Stimulated activated CD8-positive, alpha-beta memory T cell treated with anti-CD3 and anti-CD28 coated beads, Interleukin-7, amount 100 ng/mL, for 48 hours (primary cell): Measurements from ENCODE around the gene PRICKLE2.

Experiments
- DNase-seq, 2 donors: peaks; one replicate each; pipeline ENCODE4 v3.0.0-alpha.2; 2020; ENCODE audit warnings: low read depth in 1 of 2; ENCODE audit errors: extremely low read depth in 1 of 2

The PRICKLE2 gene

DNA sequence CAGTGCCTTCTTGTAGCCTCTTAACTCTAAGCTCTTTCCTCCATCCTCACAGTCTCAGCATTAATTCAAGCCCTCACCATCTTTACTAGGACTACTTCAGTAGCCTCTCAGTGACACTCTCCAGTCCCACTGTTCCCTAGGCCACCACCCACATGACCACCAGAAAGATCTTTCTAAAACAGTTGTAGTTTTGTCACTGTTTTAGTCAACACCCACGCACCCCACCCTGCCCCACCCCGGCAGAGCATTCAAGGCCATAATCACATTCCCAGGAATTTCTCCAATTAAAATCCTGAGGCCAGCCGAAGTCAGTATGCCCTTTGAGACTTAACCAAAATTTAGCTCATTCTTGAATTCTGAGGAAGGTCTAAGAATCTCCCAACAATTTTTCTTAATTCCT, 170.8 kb downstream of the PRICKLE2 start:
- DNase-seq, result no peak

GRCh38 chr3:64053581-64053980, 171.7 kb downstream of the PRICKLE2 start:
- no peak for DNase-seq

DNA sequence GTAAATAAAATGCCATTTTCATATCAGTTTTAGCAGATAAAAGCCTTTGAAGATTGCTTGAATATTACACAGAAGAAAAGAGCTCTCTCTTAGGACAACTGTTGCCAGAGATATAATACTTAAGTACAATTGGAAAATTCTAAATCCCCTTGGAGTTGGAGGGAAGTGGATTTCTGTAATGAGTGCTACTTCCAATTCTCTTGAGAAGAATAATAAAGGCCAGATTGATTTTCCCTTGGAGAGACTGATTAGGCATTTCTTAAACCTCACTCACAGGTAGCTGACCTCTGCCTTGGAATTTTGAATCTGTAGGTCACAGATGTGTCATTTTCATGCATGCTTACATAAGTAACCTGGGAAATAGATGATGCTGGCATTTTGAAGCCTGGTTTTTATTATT, 172.1 kb downstream of the PRICKLE2 start:
- no peak for DNase-seq

DNA sequence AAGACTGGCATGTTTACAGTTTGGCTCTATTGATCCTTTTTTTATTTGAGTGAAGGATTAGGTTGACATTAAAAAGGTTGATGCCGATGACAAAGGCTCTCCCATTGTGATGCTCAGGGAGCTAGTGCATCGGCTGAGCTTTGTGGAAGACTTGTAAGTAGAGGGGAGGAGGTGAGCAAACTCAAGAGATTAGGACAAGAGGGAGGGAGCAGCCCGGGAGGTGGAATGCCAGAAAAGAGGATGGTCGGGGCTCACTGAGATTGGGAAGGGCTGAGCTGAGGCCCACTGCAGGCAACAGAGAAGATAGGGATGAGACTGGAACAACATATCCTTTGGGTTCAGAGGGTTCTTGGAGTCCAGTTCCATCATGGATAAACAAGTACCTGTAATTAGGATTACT, 175.4 kb downstream of the PRICKLE2 start:
- DNase-seq, result no peak

DNA sequence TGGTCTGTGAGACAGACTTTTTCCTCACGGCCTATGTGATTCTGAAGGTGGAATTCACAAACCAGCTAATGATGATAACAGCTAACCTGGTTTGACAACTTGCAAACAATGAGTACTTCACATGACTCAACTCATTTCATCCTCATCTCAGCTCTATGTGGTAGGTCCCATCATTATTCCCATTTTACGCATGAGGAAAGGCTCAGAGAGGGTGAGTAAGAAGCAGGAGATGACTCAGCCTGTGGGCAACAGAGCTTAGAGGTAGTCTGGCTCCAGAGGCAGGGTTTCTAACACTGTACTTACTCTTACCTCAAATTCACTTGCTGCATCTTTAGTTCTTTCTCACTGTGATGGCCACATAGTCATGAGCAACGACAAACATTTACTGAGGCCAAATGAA, 176.1 kb downstream of the PRICKLE2 start:
- DNase-seq, result peak in 1 of 2 donors; percentile 37

DNA sequence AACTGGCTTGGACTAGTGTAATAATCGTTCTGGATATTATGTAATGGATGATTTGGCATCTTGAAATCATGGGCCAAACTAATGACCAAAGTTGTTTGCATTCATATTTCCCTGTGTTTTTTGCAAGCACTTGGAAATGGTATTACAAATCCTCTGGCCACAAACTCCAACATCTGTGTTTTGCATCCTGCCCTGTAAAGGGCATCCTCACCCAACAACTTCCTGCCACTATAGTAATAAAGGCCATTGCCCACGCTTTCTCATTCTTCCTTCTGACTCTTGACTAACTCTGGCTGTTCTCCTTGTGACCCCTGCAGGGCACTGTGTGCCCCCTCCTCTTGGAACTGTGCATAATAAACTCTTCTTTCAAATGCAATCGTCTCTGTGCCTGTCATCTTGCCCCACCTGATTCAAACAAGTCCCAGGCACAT, 176.6 kb downstream of the PRICKLE2 start:
- no peak for DNase-seq

- DNase-seq, result no peak
These were observed 177.5 kb downstream of the PRICKLE2 start for GRCh38 chr3:64047787-64048186.

GRCh38 chr3:64046996-64047594, 178.2 kb downstream of the PRICKLE2 start:
- DNase-seq, result no peak

DNA sequence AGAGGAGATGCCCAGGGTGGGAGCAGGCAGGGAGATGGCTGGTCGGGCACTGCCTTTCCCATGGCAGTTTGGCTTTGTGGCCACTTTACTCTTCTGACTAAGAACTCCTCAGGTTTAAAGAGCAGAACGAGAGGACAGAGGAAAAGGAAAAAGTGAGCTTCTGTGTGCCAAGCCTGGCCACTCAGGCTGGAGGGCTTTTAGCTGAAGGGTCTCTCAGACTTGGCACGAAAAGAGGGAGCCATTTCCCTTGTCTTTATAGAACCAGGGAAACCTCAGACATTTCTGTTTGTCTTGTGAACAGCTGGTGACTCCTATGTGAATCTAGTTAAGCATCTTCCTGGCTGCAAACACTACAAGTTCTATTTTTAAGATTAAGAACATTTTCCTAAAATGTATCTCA, 178.7 kb downstream of the PRICKLE2 start:
- DNase-seq, result no peak

DNA sequence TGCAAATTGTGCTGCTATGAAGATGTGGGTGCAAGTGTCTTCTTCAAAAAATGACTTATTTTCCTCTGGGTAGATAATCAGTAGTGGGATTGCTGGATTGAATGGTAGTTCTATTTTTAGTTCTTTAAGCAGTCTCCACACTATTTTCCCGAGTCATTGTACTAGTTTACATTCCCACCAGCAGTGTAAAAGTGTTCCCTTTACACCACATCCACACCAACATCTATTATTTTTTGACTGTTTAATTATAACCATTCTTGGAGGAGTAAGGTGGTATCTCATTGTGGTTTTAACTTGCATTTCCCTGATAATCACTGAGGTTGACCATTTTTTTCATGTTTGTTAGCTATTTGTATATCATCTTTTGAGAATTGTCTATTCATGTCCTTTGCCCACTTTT, 182.3 kb downstream of the PRICKLE2 start:
- DNase-seq, result no peak
